Body of pancreas (tissue), 4 donors: ENCODE results near the gene FBXL5. TPM values are rescaled to one million over a fixed set of nuclear protein-coding genes. Genes with fewer than 3 reads are reported as not detected.

Experiments used
- ATAC-seq: fragments of 150-250 bp; one replicate; pipeline ENCODE4 v1.9.1; 2016
- DNase-seq, 4 donors: peaks; one replicate each; pipeline ENCODE4 v3.0.0-alpha.2; 2019
- H3K27ac ChIP-seq, 4 donors: fragments of 200-600 bp; sonication (generic); 1 replicate in 3 of 4; 2 replicates in 1 of 4; pipeline versions ENCODE4 v1.5.1 to v1.6.1; 2016 to 2019; ENCODE audit warnings: mild to moderate bottlenecking in 1 of 4, mixed read lengths in 1 of 4, moderate library complexity in 1 of 4
- H3K27me3 ChIP-seq, 2 donors: fragments of 200-600 bp; sonication (generic); one replicate each; pipeline ENCODE4 v1.6.0; 2016; ENCODE audit warnings: mild to moderate bottlenecking in 1 of 2
- H3K36me3 ChIP-seq, 2 donors: fragments of 200-600 bp; sonication (generic); replicated peaks in 1 of 2; 2 replicates each; pipeline ENCODE4 v1.5.1; 2016; ENCODE audit warnings: low read depth in 2 of 2; ENCODE audit not compliant: insufficient read depth in 1 of 2
- H3K4me1 ChIP-seq: fragments of 200-600 bp; sonication (generic); one replicate; pipeline ENCODE4 v1.6.0; 2016
- H3K4me3 ChIP-seq, 2 donors: fragments of 200-600 bp; sonication (generic); 1 replicate in 1 of 2; 2 replicates in 1 of 2; pipeline ENCODE4 v1.5.1; 2016 to 2019
- H3K9me3 ChIP-seq, 3 donors: fragments of 200-600 bp; sonication (generic); 1 replicate in 2 of 3; 2 replicates in 1 of 3; pipeline ENCODE4 v1.5.1; 2016
- CTCF ChIP-seq, 7 experiments: fragments of 450-650 bp in 4 of 7; fragments of 200-600 bp in 3 of 7; sonication (generic) in 3 of 7; IDR thresholded peaks; one replicate each; pipeline ENCODE4 v1.5.1; 2016 to 2019; ENCODE audit warnings: antibody characterized with exemption in 7 of 7
- POLR2A ChIP-seq, 3 donors: fragments of 450-650 bp; IDR thresholded peaks; one replicate each; pipeline ENCODE4 v1.6.1; 2016; ENCODE audit warnings: antibody characterized with exemption in 3 of 3, mild to moderate bottlenecking in 2 of 3
- WGBS, 2 donors: methylation state at CpG; one replicate each; pipeline ENCODE4 v1.1.5; 2017; 5-methylcytosine and 5-hydroxymethylcytosine counted together
- intact Hi-C: fragments of 100-400 bp; cut with DNase I; formaldehyde crosslinking; loops from one replicate; pipeline ENCODE4 v1.15.1; 2023
- total RNA-seq, 2 donors: library from RNA; depleted of rRNA; stranded (reverse); fragments of >200 nt; gene quantifications; one replicate each; pipeline ENCODE4 v1.1.0, GENCODE V29; 2016

FBXL5 gene
- total RNA-seq, 2 donors from 2014 or later = 52.4 to 56.0 TPM

- intact Hi-C loops = no loop called here
These were observed 3.0 kb downstream of the FBXL5 start for GRCh38 chr4:15652191-15652590.

GRCh38 chr4:15651676-15652075, 3.5 kb downstream of the FBXL5 start:
- 29 to 35% methylated on average over 2 of the region's 2 CpGs for WGBS, 2 donors
- Histone ChIP-seq H3K9me3 (no peaks in the 10 kb centered on the region), H3K4me3 (no peak overlapping the region), H3K36me3 (no peaks in the 10 kb centered on the region), H3K27ac (peak overlapping the region in 2 of 4 donors; percentile 5 to 95), H3K27me3 (no peaks in the 10 kb centered on the region), H3K4me1 (peaks cover 61% of the 10 kb centered on the region)
- intact Hi-C loops = no loop called here
- DNase-seq (no peak), ATAC-seq (no peak)
- no peak for TF ChIP-seq POLR2A (IDR thresholded peaks at IDR 0.05)
- no peak for TF ChIP-seq CTCF (IDR thresholded peaks at IDR 0.05)

More at GRCh38 chr4:15652191-15652590, 3.0 kb downstream of the FBXL5 start:
- Histone ChIP-seq H3K4me1 (peaks cover 61% of the 10 kb centered on the region), H3K9me3 (no peaks in the 10 kb centered on the region), H3K36me3 (no peaks in the 10 kb centered on the region), H3K27ac (peak overlapping the region in 2 of 4 donors; percentile 5 to 95), H3K4me3 (no peak overlapping the region), H3K27me3 (no peaks in the 10 kb centered on the region)
- DNase-seq (no peak), ATAC-seq (no peak)
- WGBS, 2 donors = 63 to 84% methylated on average over 1 of the region's 1 CpG
- no peak for TF ChIP-seq CTCF (IDR thresholded peaks at IDR 0.05)
- TF ChIP-seq POLR2A (IDR thresholded peaks at IDR 0.05) = no peak

GRCh38 chr4:15649914-15650545, 5.1 kb downstream of the FBXL5 start:
- WGBS, 2 donors = 8 to 9% methylated on average over 5 of the region's 5 CpGs
- TF ChIP-seq POLR2A (IDR thresholded peaks at IDR 0.05) (no peak), CTCF (IDR thresholded peaks at IDR 0.05) (peak; percentile 39 to 71 (median 57))
- Histone ChIP-seq H3K4me3 (no peak overlapping the region), H3K27ac (peak overlapping the region in 1 of 4 donors; percentile 37), H3K9me3 (no peaks in the 10 kb centered on the region), H3K4me1 (peaks cover 57% of the 10 kb centered on the region), H3K36me3 (no peaks in the 10 kb centered on the region), H3K27me3 (no peaks in the 10 kb centered on the region)
- intact Hi-C loops = no loop called here
- ATAC-seq = peak; percentile 41
- DNase-seq = peak; percentile 31 to 51 (median 37)

GRCh38 chr4:15648600-15648999, 6.6 kb downstream of the FBXL5 start:
- Histone ChIP-seq H3K27me3 (no peaks in the 10 kb centered on the region), H3K4me3 (no peak overlapping the region), H3K9me3 (no peaks in the 10 kb centered on the region), H3K27ac (no peak overlapping the region), H3K36me3 (no peaks in the 10 kb centered on the region), H3K4me1 (peaks cover 50% of the 10 kb centered on the region)
- intact Hi-C loops = no loop called here
- ATAC-seq (no peak), DNase-seq (no peak)
- no peak for TF ChIP-seq CTCF (IDR thresholded peaks at IDR 0.05)
- no peak for TF ChIP-seq POLR2A (IDR thresholded peaks at IDR 0.05)
- 47 to 53% methylated on average over 2 of the region's 2 CpGs for WGBS, 2 donors

DNA sequence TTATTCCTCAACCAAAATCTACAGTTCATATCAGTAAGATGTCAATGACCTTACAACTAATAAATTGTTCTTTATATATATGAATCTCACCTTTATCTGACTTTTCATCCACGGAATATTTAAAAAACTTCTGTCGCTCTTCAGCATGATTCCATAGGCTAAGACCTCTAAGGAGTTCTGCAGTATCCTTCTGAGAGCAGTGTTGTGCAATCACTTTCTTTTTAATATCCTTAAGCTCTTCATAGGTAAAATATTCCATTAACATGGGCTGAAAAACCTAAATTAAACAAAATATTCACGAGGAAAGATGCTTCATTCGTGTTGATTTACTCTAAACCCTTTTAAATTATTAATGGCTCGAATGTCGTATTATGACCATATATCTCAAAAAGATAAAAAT, 16.7 kb downstream of the FBXL5 start:
- Histone ChIP-seq H3K9me3 (no peaks in the 10 kb centered on the region), H3K27me3 (no peaks in the 10 kb centered on the region), H3K27ac (no peak overlapping the region), H3K4me3 (no peak overlapping the region), H3K4me1 (no peaks in the 10 kb centered on the region), H3K36me3 (peaks cover 0 to 5% of the 10 kb centered on the region in 2 donors)
- intact Hi-C loops = no loop called here
- no peak for ATAC-seq
- 88 to 89% methylated on average over 6 of the region's 6 CpGs for WGBS, 2 donors
- TF ChIP-seq CTCF (IDR thresholded peaks at IDR 0.05) (no peak), POLR2A (IDR thresholded peaks at IDR 0.05) (no peak)
- DNase-seq = no peak
